HepG2 (cell line): ENCODE measurements around the gene MEGF11. TPM values are rescaled to one million over a fixed set of nuclear protein-coding genes. Genes with fewer than 3 reads are reported as not detected.

ENCODE experiments used
- AGO2 ChIP-seq: fragments of 200-400 bp; formaldehyde crosslinking; optimal IDR thresholded peaks from 2 replicates; pipeline ENCODE3; 2017; ENCODE audit warnings: mild to moderate bottlenecking, low read depth, low read length, moderate library complexity
- AHR ChIP-seq: IDR thresholded peaks from 2 replicates; pipeline ENCODE4 v1.6.1; 2018; ENCODE audit warnings: missing genetic modification reagents, missing compliant biosample characterization
- ARNT2 ChIP-seq: sonication (generic); formaldehyde crosslinking; IDR thresholded peaks from 2 replicates; pipeline ENCODE4 v1.8.0; 2022; ENCODE audit warnings: mild to moderate bottlenecking, low read depth, missing genetic modification reagents, moderate library complexity
- ATF1 ChIP-seq: IDR thresholded peaks from 2 replicates; pipeline ENCODE4 v1.6.1; 2016; ENCODE audit warnings: mild to moderate bottlenecking, control low read depth
- BHLHE40 ChIP-seq: IDR thresholded peaks from 2 replicates; pipeline ENCODE4 v1.6.1; 2011; ENCODE audit warnings: low read length, improper control_type of control experiment
- CBX5 ChIP-seq: sonication (generic); formaldehyde crosslinking; IDR thresholded peaks from 2 replicates; pipeline ENCODE4 v1.4.0; 2020; ENCODE audit warnings: missing genetic modification reagents, borderline replicate concordance
- CHCHD3 ChIP-seq: sonication (generic); formaldehyde crosslinking; IDR thresholded peaks from 2 replicates; pipeline ENCODE4 v1.8.0; 2022; ENCODE audit warnings: mild to moderate bottlenecking, missing genetic modification reagents, moderate library complexity
- FOXA3 ChIP-seq: IDR thresholded peaks from 2 replicates; pipeline ENCODE4 v1.6.1; 2016; ENCODE audit warnings: missing genetic modification reagents, missing compliant biosample characterization
- FOXK2 ChIP-seq: fragments of 450-650 bp; IDR thresholded peaks from 2 replicates; pipeline ENCODE4 v1.6.1; 2016
- HDAC1 ChIP-seq: sonication (generic); formaldehyde crosslinking; IDR thresholded peaks from 2 replicates; pipeline ENCODE4 v1.5.1; 2020; ENCODE audit warnings: mild to moderate bottlenecking, missing genetic modification reagents
- JARID2 ChIP-seq: sonication (generic); formaldehyde crosslinking; IDR thresholded peaks from 2 replicates; pipeline ENCODE4 v1.8.1; 2023; ENCODE audit warnings: missing genetic modification reagents, inconsistent platforms; ENCODE audit not compliant: insufficient replicate concordance
- KDM2A ChIP-seq: sonication (generic); formaldehyde crosslinking; IDR thresholded peaks from 2 replicates; pipeline ENCODE4 v1.4.0; 2020; ENCODE audit warnings: low read depth, missing genetic modification reagents, borderline replicate concordance
- MAX ChIP-seq: IDR thresholded peaks from 2 replicates; pipeline ENCODE4 v1.6.1; 2012; ENCODE audit warnings: inconsistent platforms
- MIER3 ChIP-seq: IDR thresholded peaks from 2 replicates; pipeline ENCODE4 v1.6.1; 2016; ENCODE audit warnings: missing compliant biosample characterization, borderline replicate concordance
- PITX1 ChIP-seq: sonication (generic); formaldehyde crosslinking; IDR thresholded peaks from 2 replicates; pipeline ENCODE4 v1.5.1; 2020; ENCODE audit warnings: mild to moderate bottlenecking, missing genetic modification reagents
- RBFOX2 ChIP-seq: fragments of 200-400 bp; formaldehyde crosslinking; IDR thresholded peaks from 2 replicates; pipeline ENCODE4 v1.6.1; 2017; ENCODE audit warnings: low read depth, mild to moderate bottlenecking, low read length
- SAFB2 ChIP-seq: sonication (generic); formaldehyde crosslinking; IDR thresholded peaks from 2 replicates; pipeline ENCODE4 v1.5.1; 2020; ENCODE audit warnings: missing genetic modification reagents, low read depth, mild to moderate bottlenecking, borderline replicate concordance
- SMC3 ChIP-seq: IDR thresholded peaks from 2 replicates; pipeline ENCODE4 v1.6.1; 2011; ENCODE audit warnings: low read length, improper control_type of control experiment
- STAG1 ChIP-seq: sonication (generic); formaldehyde crosslinking; IDR thresholded peaks from 2 replicates; pipeline ENCODE4 v1.4.0; 2020; ENCODE audit warnings: missing genetic modification reagents
- TEAD3 ChIP-seq: optimal IDR thresholded peaks from 2 replicates; pipeline ENCODE3; 2016; ENCODE audit warnings: borderline replicate concordance
- TFAP4 ChIP-seq: sonication (generic); IDR thresholded peaks from 2 replicates; pipeline ENCODE4 v1.6.1; 2016; ENCODE audit warnings: low read depth, borderline replicate concordance
- YY1 ChIP-seq: IDR thresholded peaks from 2 replicates; pipeline ENCODE4 v1.6.1; 2011; ENCODE audit warnings: low read length, low read depth, moderate library complexity, mild to moderate bottlenecking; ENCODE audit not compliant: insufficient read depth, insufficient replicate concordance
- ZFP36L1 ChIP-seq: sonication (generic); formaldehyde crosslinking; IDR thresholded peaks from 2 replicates; pipeline ENCODE4 v1.8.0; 2022; ENCODE audit warnings: mild to moderate bottlenecking, missing genetic modification reagents, moderate library complexity
- ZNF207 ChIP-seq: fragments of 450-650 bp; IDR thresholded peaks from 2 replicates; pipeline ENCODE4 v1.6.1; 2016; ENCODE audit warnings: antibody characterized with exemption, borderline replicate concordance
- ZNF280B ChIP-seq: sonication (generic); formaldehyde crosslinking; IDR thresholded peaks from 2 replicates; pipeline ENCODE4 v1.5.0; 2020; ENCODE audit warnings: missing genetic modification reagents, mild to moderate bottlenecking, borderline replicate concordance
- ZNF292 ChIP-seq: sonication (generic); formaldehyde crosslinking; IDR thresholded peaks from 2 replicates; pipeline ENCODE4 v1.8.1; 2022; ENCODE audit warnings: mild to moderate bottlenecking, low read depth, missing genetic modification reagents, borderline replicate concordance
- ZNF678 ChIP-seq: sonication (generic); formaldehyde crosslinking; IDR thresholded peaks from 2 replicates; pipeline ENCODE4 v1.4.0; 2020; ENCODE audit warnings: mild to moderate bottlenecking, missing genetic modification reagents
- polyA plus RNA-seq, 8 experiments: library from polyadenylated mRNA; depleted of rRNA in 3 of 8; stranded (reverse) in 7 of 8; unstranded in 1 of 8; fragments of >200 nt; fragmentation: Illumina TruSeq in 4 of 8; extraction: Trizol in 4 of 8; gene quantifications; 2 replicates each; pipeline versions ENCODE4 v1.2.1 to v1.2.3, GENCODE V29; 2011 to 2016; ENCODE audit warnings: low read depth in 4 of 8, missing spikeins in 1 of 8, mixed read lengths in 1 of 8; ENCODE audit not compliant: insufficient read depth in 1 of 8
- total RNA-seq, 5 experiments: library from RNA; depleted of rRNA; stranded (reverse); fragments of >200 nt; fragmentation: Illumina TruSeq; extraction: Trizol; gene quantifications; 2 replicates each; pipeline ENCODE4 v1.2.3, GENCODE V29; 2016; ENCODE audit warnings: low read depth in 1 of 5
- TF ChIP-seq, protein P1 (sequence below): sonication (generic); formaldehyde crosslinking; IDR thresholded peaks from 2 replicates; pipeline ENCODE4 v1.5.0; 2020; ENCODE audit warnings: mild to moderate bottlenecking, missing genetic modification reagents, moderate library complexity

The MEGF11 gene
- total and polyA plus RNA-seq, 2 of the 13 experiments (the other 11 are each of a cell fraction or from before 2014, with no cell fraction given), result not detected

DNA sequence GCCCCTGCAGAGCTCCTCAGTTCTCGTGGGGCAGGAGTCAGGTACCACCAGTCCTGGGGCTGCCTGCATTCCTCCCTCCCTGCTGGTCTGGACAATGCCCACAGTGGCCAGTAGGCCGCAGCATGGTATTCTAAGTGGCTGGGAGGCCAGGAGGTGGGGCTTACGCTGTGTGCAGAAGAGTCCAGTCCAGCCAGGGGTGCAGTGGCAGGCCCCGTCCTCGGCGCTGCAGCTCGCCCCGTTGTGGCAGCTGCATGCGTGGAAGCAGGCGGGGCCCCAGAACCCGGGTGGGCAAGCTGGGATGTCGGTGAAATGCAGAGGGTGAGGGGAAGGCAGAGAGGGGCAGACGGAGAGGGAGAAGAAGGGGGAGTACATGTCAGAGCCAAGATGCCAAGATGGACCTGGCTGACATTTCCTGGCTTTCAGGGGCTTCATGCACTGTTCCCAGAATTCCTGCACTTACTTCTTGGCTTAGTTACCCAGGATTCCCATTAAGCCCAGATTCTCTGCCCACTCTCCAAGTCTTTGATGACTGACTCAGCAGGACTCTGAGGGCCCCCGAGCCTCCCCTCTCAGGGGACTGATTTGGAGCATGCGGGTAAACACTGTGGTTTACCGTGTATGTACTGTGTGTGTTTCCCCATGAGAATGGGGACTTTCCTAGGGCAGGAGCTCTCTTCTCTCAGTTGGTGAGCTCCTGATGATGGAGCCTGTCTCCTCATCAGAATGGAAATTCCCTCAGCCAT is 336.7 kb downstream of the MEGF11 start (continued):
- TF ChIP-seq ZNF280B (CRISPR knock-in tag) (no peak), AGO2 (peak; percentile 46), SAFB2 (no peak), CBX5 (CRISPR knock-in tag) (peak; percentile 29; the same call in 1 of the 2 replicates), ATF1 (CRISPR knock-in tag) (no peak), TFAP4 (peak; percentile 16; the same call in 1 of the 2 replicates), CHCHD3 (CRISPR knock-in tag) (no peak), ARNT2 (CRISPR knock-in tag) (no peak), ZFP36L1 (no peak), ZNF678 (CRISPR knock-in tag) (no peak), SMC3 (peak; percentile 40), PITX1 (peak; percentile 57; the same call in 1 of the 2 replicates), ZNF292 (CRISPR knock-in tag) (0 out of 2 replicates have a peak, but pooled peaks have one; percentile 39), FOXK2 (no peak), JARID2 (CRISPR knock-in tag) (no peak), TEAD3 (peak; percentile 76), AHR (CRISPR knock-in tag) (no peak), KDM2A (CRISPR knock-in tag) (peak; percentile 42; the same call in 1 of the 2 replicates), HDAC1 (CRISPR knock-in tag) (peak; percentile 33; the same call in 1 of the 2 replicates), RBFOX2 (no peak), FOXA3 (CRISPR knock-in tag) (peak; percentile 18; the same call in 1 of the 2 replicates), STAG1 (CRISPR knock-in tag) (peak; percentile 91), BHLHE40 (peak; percentile 20; the same call in 1 of the 2 replicates), MIER3 (CRISPR knock-in tag) (no peak), MAX (peak; percentile 52; the same call in 1 of the 2 replicates), ZNF207 (no peak), YY1 (peak; percentile 20)
- TF ChIP-seq, protein P1, sequence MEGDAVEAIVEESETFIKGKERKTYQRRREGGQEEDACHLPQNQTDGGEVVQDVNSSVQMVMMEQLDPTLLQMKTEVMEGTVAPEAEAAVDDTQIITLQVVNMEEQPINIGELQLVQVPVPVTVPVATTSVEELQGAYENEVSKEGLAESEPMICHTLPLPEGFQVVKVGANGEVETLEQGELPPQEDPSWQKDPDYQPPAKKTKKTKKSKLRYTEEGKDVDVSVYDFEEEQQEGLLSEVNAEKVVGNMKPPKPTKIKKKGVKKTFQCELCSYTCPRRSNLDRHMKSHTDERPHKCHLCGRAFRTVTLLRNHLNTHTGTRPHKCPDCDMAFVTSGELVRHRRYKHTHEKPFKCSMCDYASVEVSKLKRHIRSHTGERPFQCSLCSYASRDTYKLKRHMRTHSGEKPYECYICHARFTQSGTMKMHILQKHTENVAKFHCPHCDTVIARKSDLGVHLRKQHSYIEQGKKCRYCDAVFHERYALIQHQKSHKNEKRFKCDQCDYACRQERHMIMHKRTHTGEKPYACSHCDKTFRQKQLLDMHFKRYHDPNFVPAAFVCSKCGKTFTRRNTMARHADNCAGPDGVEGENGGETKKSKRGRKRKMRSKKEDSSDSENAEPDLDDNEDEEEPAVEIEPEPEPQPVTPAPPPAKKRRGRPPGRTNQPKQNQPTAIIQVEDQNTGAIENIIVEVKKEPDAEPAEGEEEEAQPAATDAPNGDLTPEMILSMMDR (CRISPR knock-in tag), result peak; percentile 98
